H9 (cell line): ENCODE results near the gene UBE3B. TPM values are rescaled to one million over a fixed set of nuclear protein-coding genes. Genes with fewer than 3 reads are reported as not detected.

ENCODE experiments used
- DNase-seq: peaks from one replicate; pipeline ENCODE4 v3.0.0-alpha.2; 2017
- H2AFZ ChIP-seq: one replicate; pipeline ENCODE4 v1.6.1; 2013; ENCODE audit warnings: mild to moderate bottlenecking, low read length, control low read depth, moderate library complexity
- H2AK5ac ChIP-seq: 2 replicates; pipeline ENCODE4 v1.6.1; 2013; ENCODE audit warnings: low read length, control low read depth, mixed read lengths; ENCODE audit not compliant: insufficient read length
- H2BK120ac ChIP-seq: one replicate; pipeline ENCODE4 v1.6.1; 2013; ENCODE audit warnings: low read depth, mild to moderate bottlenecking, low read length, control low read depth, inconsistent platforms; ENCODE audit not compliant: poor library complexity, severe bottlenecking
- H2BK12ac ChIP-seq: 2 replicates; pipeline ENCODE4 v1.6.1; 2013; ENCODE audit warnings: low read length, control low read depth, mixed read lengths, low read depth; ENCODE audit not compliant: insufficient read length
- H2BK15ac ChIP-seq: 2 replicates; pipeline ENCODE4 v1.6.1; 2013; ENCODE audit warnings: low read depth, low read length, control low read depth
- H2BK20ac ChIP-seq: one replicate; pipeline ENCODE4 v1.6.1; 2013; ENCODE audit warnings: low read depth, mild to moderate bottlenecking, low read length, control low read depth, inconsistent platforms; ENCODE audit not compliant: poor library complexity, severe bottlenecking
- H2BK5ac ChIP-seq: 2 replicates; pipeline ENCODE4 v1.6.1; 2013; ENCODE audit warnings: low read length, control low read depth, mixed read lengths; ENCODE audit not compliant: insufficient read length
- H3K14ac ChIP-seq: 2 replicates; pipeline ENCODE4 v1.6.1; 2013; ENCODE audit warnings: low read length, control low read depth; ENCODE audit not compliant: insufficient read depth
- H3K18ac ChIP-seq: 2 replicates; pipeline ENCODE4 v1.6.1; 2013; ENCODE audit warnings: low read depth, mild to moderate bottlenecking, mixed read lengths, low read length, control low read depth; ENCODE audit not compliant: insufficient read length
- H3K23ac ChIP-seq: 2 replicates; pipeline ENCODE4 v1.6.1; 2013; ENCODE audit warnings: low read length, control low read depth, mixed read lengths, low read depth; ENCODE audit not compliant: insufficient read length
- H3K23me2 ChIP-seq: 2 replicates; pipeline ENCODE4 v1.6.1; 2013; ENCODE audit warnings: low read depth, mild to moderate bottlenecking, mixed read lengths, low read length, control low read depth; ENCODE audit not compliant: insufficient read length, poor library complexity, severe bottlenecking
- H3K27ac ChIP-seq: 2 replicates; pipeline ENCODE4 v1.5.1; 2013; ENCODE audit warnings: low read length, control low read depth, mixed read lengths, low read depth; ENCODE audit not compliant: insufficient read length
- H3K27me3 ChIP-seq: 2 replicates; pipeline ENCODE4 v1.6.1; 2013; ENCODE audit warnings: low read length, control low read depth, inconsistent platforms; ENCODE audit not compliant: insufficient read depth
- H3K4ac ChIP-seq: 2 replicates; pipeline ENCODE4 v1.6.1; 2013; ENCODE audit warnings: low read depth, mild to moderate bottlenecking, control low read depth, inconsistent platforms, low read length, moderate library complexity
- H3K4me1 ChIP-seq: 2 replicates; pipeline ENCODE4 v1.6.1; 2013; ENCODE audit warnings: low read length, control low read depth, inconsistent platforms; ENCODE audit not compliant: insufficient read depth
- H3K4me2 ChIP-seq: 2 replicates; pipeline ENCODE4 v1.6.1; 2013; ENCODE audit warnings: low read length, control low read depth, mixed read lengths; ENCODE audit not compliant: insufficient read length, insufficient read depth
- H3K56ac ChIP-seq: 2 replicates; pipeline ENCODE4 v1.6.1; 2013; ENCODE audit warnings: low read depth, mild to moderate bottlenecking, mixed read lengths, low read length, control low read depth; ENCODE audit not compliant: insufficient read length
- H3K79me1 ChIP-seq: 2 replicates; pipeline ENCODE4 v1.6.1; 2013; ENCODE audit warnings: low read depth, mild to moderate bottlenecking, moderate library complexity, low read length, control low read depth, inconsistent platforms; ENCODE audit not compliant: insufficient read depth, poor library complexity, severe bottlenecking
- H3K79me2 ChIP-seq: 2 replicates; pipeline ENCODE4 v1.6.1; 2013; ENCODE audit warnings: low read length, control low read depth, inconsistent platforms; ENCODE audit not compliant: insufficient read depth
- H3K9ac ChIP-seq: 2 replicates; pipeline ENCODE4 v1.6.1; 2013; ENCODE audit warnings: low read length, control low read depth, mixed read lengths; ENCODE audit not compliant: insufficient read length; ENCODE audit errors: extremely low read depth
- H3K9me3 ChIP-seq: one replicate; pipeline ENCODE4 v1.6.1; 2013; ENCODE audit warnings: low read depth, low read length, inconsistent platforms; ENCODE audit not compliant: control insufficient read depth
- H3T11ph ChIP-seq: one replicate; pipeline ENCODE4 v1.6.1; 2013; ENCODE audit warnings: mild to moderate bottlenecking, low read length, control low read depth, inconsistent platforms
- H4K20me1 ChIP-seq: one replicate; pipeline ENCODE4 v1.6.1; 2013; ENCODE audit not compliant: control insufficient read depth, insufficient read length, insufficient read depth
- H4K5ac ChIP-seq: 2 replicates; pipeline ENCODE4 v1.6.1; 2013; ENCODE audit warnings: low read depth, mild to moderate bottlenecking, mixed read lengths, low read length, control low read depth; ENCODE audit not compliant: insufficient read length
- H4K8ac ChIP-seq: replicated peaks from 2 replicates; pipeline ENCODE4 v1.6.1; 2013; ENCODE audit warnings: low read length, control low read depth, mixed read lengths, low read depth; ENCODE audit not compliant: insufficient read length
- H4K91ac ChIP-seq: 2 replicates; pipeline ENCODE4 v1.6.1; 2013; ENCODE audit warnings: low read depth, mild to moderate bottlenecking, moderate library complexity, mixed read lengths, low read length, control low read depth; ENCODE audit not compliant: insufficient read length
- H3K27ac Mint-ChIP-seq, 3 experiments: 2 replicates in 2 of 3; 3 replicates in 1 of 3; pipeline ENCODE4 v1.8.0; 2020 to 2021; ENCODE audit warnings: mixed read lengths in 3 of 3, mild to moderate bottlenecking in 1 of 3, moderate library complexity in 1 of 3
- H3K27me3 Mint-ChIP-seq: 2 replicates; pipeline ENCODE4 v1.8.0; 2021; ENCODE audit warnings: low read depth, mild to moderate bottlenecking, moderate library complexity, mixed read lengths
- H3K36me3 Mint-ChIP-seq, 3 experiments: 2 replicates in 2 of 3; 3 replicates in 1 of 3; pipeline ENCODE4 v1.8.0; 2020 to 2021; ENCODE audit warnings: low read depth in 3 of 3, mixed read lengths in 3 of 3; ENCODE audit not compliant: insufficient read depth in 1 of 3
- H3K4me1 Mint-ChIP-seq, 2 experiments: 2 replicates each; pipeline ENCODE4 v1.8.0; 2020; ENCODE audit warnings: mixed read lengths in 2 of 2
- H3K4me3 Mint-ChIP-seq, 2 experiments: 2 replicates in 1 of 2; 3 replicates in 1 of 2; pipeline ENCODE4 v1.8.0; 2020 to 2021; ENCODE audit warnings: mild to moderate bottlenecking in 2 of 2, mixed read lengths in 2 of 2, moderate library complexity in 1 of 2
- H3K9me3 Mint-ChIP-seq, 2 experiments: 2 replicates in 1 of 2; 3 replicates in 1 of 2; pipeline ENCODE4 v1.8.0; 2020; ENCODE audit warnings: mild to moderate bottlenecking in 2 of 2, mixed read lengths in 2 of 2, moderate library complexity in 1 of 2
- whole genome bisulfite sequencing: extraction: QIAGEN DNeasy Blood & Tissue Kit; methylation state at CpG from one replicate; pipeline ENCODE4 v1.1.7; 2013; ENCODE audit warnings: missing lambda C conversion rate, low lambda C conversion rate, mixed read lengths; ENCODE audit not compliant: insufficient read length; ENCODE audit errors: extremely low coverage; 5-methylcytosine and 5-hydroxymethylcytosine counted together
- total RNA-seq: library from RNA; stranded (reverse); gene quantifications from 2 replicates; pipeline ENCODE4 v1.2.1, GENCODE V29; 2021
- TF ChIP-seq, protein P1 (sequence below): fragments of 200-600 bp; sonication (generic); conservative IDR thresholded peaks from 3 replicates; pipeline ENCODE4 v1.8.0; 2021; ENCODE audit warnings: antibody characterized with exemption, mild to moderate bottlenecking

Gene UBE3B
- total RNA-seq, 1 experiment from 2014 or later = 24.2 TPM

DNA sequence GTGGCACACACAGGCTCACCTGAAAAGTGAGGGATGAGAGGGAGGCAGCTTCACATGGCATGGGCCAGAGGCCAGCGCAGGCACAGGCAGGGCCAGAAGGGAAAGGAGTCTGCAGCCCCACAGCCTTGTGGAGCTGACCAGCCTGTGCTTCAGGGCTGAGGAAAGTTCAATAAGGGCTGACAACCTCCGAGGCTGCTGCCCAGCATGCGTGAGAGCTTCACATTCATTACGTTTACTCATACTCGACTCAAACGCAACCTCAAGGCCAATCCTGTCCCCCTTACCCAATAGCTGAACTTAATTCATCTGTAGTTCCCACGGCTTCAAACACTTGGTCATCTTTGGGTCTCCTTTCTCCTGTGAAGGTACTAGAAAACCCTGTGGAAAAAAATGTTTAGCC, 91.1 kb downstream of the UBE3B start:
- no peak for DNase-seq
- no peak overlapping the region for H3K4ac ChIP-seq
- H2BK120ac ChIP-seq = no peak overlapping the region
- no peak overlapping the region for H3K9ac ChIP-seq
- Mint-ChIP-seq H3K27ac (no peak overlapping the region), H3K4me1 (peaks cover 5 to 7% of the 10 kb centered on the region in 2 experiments; a peak in 3 of 4 replicates), H3K36me3 (peaks cover 4 to 44% (median 20%) of the 10 kb centered on the region in 3 experiments; a peak in 6 of 7 replicates), H3K4me3 (no peak overlapping the region), H3K9me3 (no peaks in the 10 kb centered on the region; a peak in 1 of 5 replicates), H3K27me3 (no peaks in the 10 kb centered on the region)
- H3K4me1 ChIP-seq = no peaks in the 10 kb centered on the region
- H3T11ph ChIP-seq = no peak overlapping the region
- H2BK20ac ChIP-seq = no peak overlapping the region
- TF ChIP-seq, protein P1, sequence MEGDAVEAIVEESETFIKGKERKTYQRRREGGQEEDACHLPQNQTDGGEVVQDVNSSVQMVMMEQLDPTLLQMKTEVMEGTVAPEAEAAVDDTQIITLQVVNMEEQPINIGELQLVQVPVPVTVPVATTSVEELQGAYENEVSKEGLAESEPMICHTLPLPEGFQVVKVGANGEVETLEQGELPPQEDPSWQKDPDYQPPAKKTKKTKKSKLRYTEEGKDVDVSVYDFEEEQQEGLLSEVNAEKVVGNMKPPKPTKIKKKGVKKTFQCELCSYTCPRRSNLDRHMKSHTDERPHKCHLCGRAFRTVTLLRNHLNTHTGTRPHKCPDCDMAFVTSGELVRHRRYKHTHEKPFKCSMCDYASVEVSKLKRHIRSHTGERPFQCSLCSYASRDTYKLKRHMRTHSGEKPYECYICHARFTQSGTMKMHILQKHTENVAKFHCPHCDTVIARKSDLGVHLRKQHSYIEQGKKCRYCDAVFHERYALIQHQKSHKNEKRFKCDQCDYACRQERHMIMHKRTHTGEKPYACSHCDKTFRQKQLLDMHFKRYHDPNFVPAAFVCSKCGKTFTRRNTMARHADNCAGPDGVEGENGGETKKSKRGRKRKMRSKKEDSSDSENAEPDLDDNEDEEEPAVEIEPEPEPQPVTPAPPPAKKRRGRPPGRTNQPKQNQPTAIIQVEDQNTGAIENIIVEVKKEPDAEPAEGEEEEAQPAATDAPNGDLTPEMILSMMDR = no peak
- H2AFZ ChIP-seq = no peak overlapping the region
- no peak overlapping the region for H4K91ac ChIP-seq
- H3K56ac ChIP-seq = no peak overlapping the region
- H3K18ac ChIP-seq = no peak overlapping the region
- H2AK5ac ChIP-seq = no peak overlapping the region
- no peaks in the 10 kb centered on the region for H4K20me1 ChIP-seq
- H3K79me1 ChIP-seq = no peaks in the 10 kb centered on the region
- H3K23me2 ChIP-seq = no peaks in the 10 kb centered on the region
- no peak overlapping the region for H4K5ac ChIP-seq
- no peak overlapping the region for H2BK12ac ChIP-seq
- H3K14ac ChIP-seq = no peak overlapping the region
- H2BK15ac ChIP-seq = no peak overlapping the region
- no peak overlapping the region for H3K23ac ChIP-seq
- no peak overlapping the region for H2BK5ac ChIP-seq
- H3K79me2 ChIP-seq = no peaks in the 10 kb centered on the region
- WGBS = no CpG with 5 or more reads among the region's 7 CpGs
- no peaks in the 10 kb centered on the region for H3K27me3 ChIP-seq
- no peak overlapping the region for H3K4me2 ChIP-seq
- no peak overlapping the region for H4K8ac ChIP-seq
- no peaks in the 10 kb centered on the region for H3K9me3 ChIP-seq
- no peak overlapping the region for H3K27ac ChIP-seq
